Stimulated activated CD8-positive, alpha-beta memory T cell treated with anti-CD3 and anti-CD28 coated beads, Interleukin-7, amount 100 ng/mL, for 24 hours (primary cell): ENCODE data around the gene CLEC4A.
"Not testable (repeated sequence)": the region's sequence is repeated elsewhere in the genome, so short reads cannot be mapped to it uniquely, and the experiment has no call there.

ENCODE experiments used
- DNase-seq: peaks from one replicate; pipeline ENCODE4 v3.0.0-alpha.2; 2020; ENCODE audit warnings: low read depth

The CLEC4A gene

GRCh38 chr12:8134398-8134930, 11.0 kb downstream of the CLEC4A start:
- DNase-seq = not testable (repeated sequence)

GRCh38 chr12:8141647-8142046, 18.2 kb downstream of the CLEC4A start:
- not testable (repeated sequence) for DNase-seq

GRCh38 chr12:8143261-8143660, 19.8 kb downstream of the CLEC4A start:
- DNase-seq = no peak

GRCh38 chr12:8145754-8146441, 22.5 kb downstream of the CLEC4A start:
- no peak for DNase-seq

- DNase-seq = no peak
Observed at GRCh38 chr12:8146442-8146771, 23.0 kb downstream of the CLEC4A start.

- DNase-seq = no peak
Observed at GRCh38 chr12:8154526-8154925, 31.1 kb downstream of the CLEC4A start.

- no peak for DNase-seq
Observed at GRCh38 chr12:8156416-8156815, 33.0 kb downstream of the CLEC4A start.

- DNase-seq = no peak
Observed at GRCh38 chr12:8156845-8157244, 33.4 kb downstream of the CLEC4A start, which contains the start of gene ZNF705A. TSS of gene ZNF705A (plus strand) at chr12:8157015. CDS start at chr12:8172626, 15,611 bp downstream.

GRCh38 chr12:8157484-8158198, 34.2 kb downstream of the CLEC4A start:
- DNase-seq = no peak

- not testable (repeated sequence) for DNase-seq
Observed at GRCh38 chr12:8172911-8173310, 49.5 kb downstream of the CLEC4A start.

- peak; percentile 21 for DNase-seq
Observed at GRCh38 chr12:8179989-8180585, 56.7 kb downstream of the CLEC4A start.

- not testable (repeated sequence) for DNase-seq
Observed at GRCh38 chr12:8181271-8181670, 57.9 kb downstream of the CLEC4A start.

- not testable (repeated sequence) for DNase-seq
Observed at GRCh38 chr12:8182923-8183322, 59.5 kb downstream of the CLEC4A start.

GRCh38 chr12:8183346-8183745, 59.9 kb downstream of the CLEC4A start:
- not testable (repeated sequence) for DNase-seq

- not testable (repeated sequence) for DNase-seq
Observed at GRCh38 chr12:8184206-8184605, 60.8 kb downstream of the CLEC4A start.

GRCh38 chr12:8188088-8188487, 64.7 kb downstream of the CLEC4A start:
- DNase-seq = not testable (repeated sequence)
